ENCODE measurements around the gene NRXN3.

DNA sequence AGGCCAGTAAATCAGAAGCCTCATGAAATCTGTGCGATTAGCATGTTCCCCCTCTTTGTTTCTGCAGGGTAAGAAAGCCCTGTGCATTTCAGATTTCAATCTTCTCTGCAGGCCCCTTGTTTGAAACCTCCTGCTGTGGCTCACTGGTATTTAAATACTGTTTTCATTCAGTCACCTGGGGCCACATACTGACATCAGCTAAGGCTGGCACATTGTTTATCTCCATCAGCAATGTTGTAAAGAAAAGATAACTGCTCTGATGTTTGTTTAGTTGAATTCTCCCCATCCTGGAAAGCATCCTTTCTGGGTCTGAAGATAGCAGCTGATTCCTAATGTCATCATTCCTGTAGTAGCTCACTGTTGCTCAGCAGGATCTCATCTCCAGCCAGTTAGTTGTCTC is 554.9 kb downstream of the NRXN3 start:
- TF ChIP-seq, protein P1, sequence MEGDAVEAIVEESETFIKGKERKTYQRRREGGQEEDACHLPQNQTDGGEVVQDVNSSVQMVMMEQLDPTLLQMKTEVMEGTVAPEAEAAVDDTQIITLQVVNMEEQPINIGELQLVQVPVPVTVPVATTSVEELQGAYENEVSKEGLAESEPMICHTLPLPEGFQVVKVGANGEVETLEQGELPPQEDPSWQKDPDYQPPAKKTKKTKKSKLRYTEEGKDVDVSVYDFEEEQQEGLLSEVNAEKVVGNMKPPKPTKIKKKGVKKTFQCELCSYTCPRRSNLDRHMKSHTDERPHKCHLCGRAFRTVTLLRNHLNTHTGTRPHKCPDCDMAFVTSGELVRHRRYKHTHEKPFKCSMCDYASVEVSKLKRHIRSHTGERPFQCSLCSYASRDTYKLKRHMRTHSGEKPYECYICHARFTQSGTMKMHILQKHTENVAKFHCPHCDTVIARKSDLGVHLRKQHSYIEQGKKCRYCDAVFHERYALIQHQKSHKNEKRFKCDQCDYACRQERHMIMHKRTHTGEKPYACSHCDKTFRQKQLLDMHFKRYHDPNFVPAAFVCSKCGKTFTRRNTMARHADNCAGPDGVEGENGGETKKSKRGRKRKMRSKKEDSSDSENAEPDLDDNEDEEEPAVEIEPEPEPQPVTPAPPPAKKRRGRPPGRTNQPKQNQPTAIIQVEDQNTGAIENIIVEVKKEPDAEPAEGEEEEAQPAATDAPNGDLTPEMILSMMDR (optimal IDR thresholded peaks at IDR 0.05 in 1 of 3, IDR thresholded peaks at IDR 0.05 in 1 of 3, conservative IDR thresholded peaks at IDR 0.05 in 1 of 3; ENCODE audit: extremely low read depth in 1 of 3, insufficient read depth in 2 of 3, low read length in 3 of 3) = no peak
- TF ChIP-seq EZH2 (IDR thresholded peaks at IDR 0.05; ENCODE audit: low read length) = no peak
